Activated T-cell treated with anti-CD3 and anti-CD28 coated beads, Interleukin-2, amount 50 U/mL, for 24 hours (primary cell): Measurements from ENCODE around the gene DNASE2.
"Not testable (repeated sequence)": the region's sequence is repeated elsewhere in the genome, so short reads cannot be mapped to it uniquely, and the experiment has no call there.

Source experiments
- DNase-seq: peaks from one replicate; pipeline ENCODE4 v3.0.0-alpha.2; 2020
- H3K27ac Mint-ChIP-seq: 2 replicates; pipeline ENCODE4 v1.8.0; 2020; ENCODE audit warnings: mild to moderate bottlenecking, mixed read lengths
- H3K27me3 Mint-ChIP-seq: 2 replicates; pipeline ENCODE4 v1.8.0; 2020; ENCODE audit warnings: mixed read lengths
- H3K36me3 Mint-ChIP-seq: 2 replicates; pipeline ENCODE4 v1.8.0; 2020; ENCODE audit warnings: low read depth, mixed read lengths
- H3K4me1 Mint-ChIP-seq: 2 replicates; pipeline ENCODE4 v1.8.0; 2020; ENCODE audit warnings: low read depth, mixed read lengths
- H3K4me3 Mint-ChIP-seq: 2 replicates; pipeline ENCODE4 v1.8.0; 2020; ENCODE audit warnings: mild to moderate bottlenecking, moderate library complexity, mixed read lengths
- H3K9me3 Mint-ChIP-seq: 2 replicates; pipeline ENCODE4 v1.8.0; 2020; ENCODE audit warnings: mixed read lengths

The DNASE2 gene, protein sequence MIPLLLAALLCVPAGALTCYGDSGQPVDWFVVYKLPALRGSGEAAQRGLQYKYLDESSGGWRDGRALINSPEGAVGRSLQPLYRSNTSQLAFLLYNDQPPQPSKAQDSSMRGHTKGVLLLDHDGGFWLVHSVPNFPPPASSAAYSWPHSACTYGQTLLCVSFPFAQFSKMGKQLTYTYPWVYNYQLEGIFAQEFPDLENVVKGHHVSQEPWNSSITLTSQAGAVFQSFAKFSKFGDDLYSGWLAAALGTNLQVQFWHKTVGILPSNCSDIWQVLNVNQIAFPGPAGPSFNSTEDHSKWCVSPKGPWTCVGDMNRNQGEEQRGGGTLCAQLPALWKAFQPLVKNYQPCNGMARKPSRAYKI

DNA sequence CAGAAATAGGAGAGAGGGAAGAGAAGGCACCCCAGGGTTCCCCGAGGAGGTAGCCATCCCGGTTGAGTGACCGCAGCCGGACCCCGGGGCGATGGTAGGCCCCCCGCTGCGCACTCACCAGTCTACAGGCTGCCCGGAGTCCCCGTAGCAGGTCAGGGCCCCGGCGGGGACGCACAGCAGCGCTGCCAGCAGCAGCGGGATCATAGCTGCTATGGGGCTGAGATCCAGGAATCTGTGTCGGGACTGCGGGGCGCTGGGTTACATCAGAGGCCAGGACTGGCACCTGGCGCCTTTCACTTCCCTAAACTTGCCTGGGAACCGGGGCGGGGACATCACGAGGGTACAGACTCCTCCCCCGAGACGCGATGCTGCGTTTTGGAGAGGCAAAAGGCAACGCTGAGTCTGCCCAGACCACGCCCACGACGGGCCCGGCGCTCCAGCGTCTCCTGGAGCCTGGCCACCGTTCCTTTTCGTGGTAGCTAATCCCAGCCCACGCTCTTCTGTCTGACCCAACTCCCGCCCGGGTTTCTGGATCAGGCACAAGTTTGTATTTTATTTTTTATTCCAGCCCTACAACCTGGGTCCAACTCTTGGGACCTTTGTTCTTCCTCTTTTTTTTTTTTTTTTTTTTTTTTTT lies at the start of gene DNASE2:
Gene DNASE2, minus strand, starts transcription at position 278 of the 637 bp plus-strand sequence. Its CDS starts 74 bp downstream, at position 204.
- Mint-ChIP-seq H3K36me3 (peaks cover 19% of the 10 kb centered on the region), H3K4me3 (peak within 1 kb of the TSS; percentile 86), H3K27ac (peak within 1 kb of the TSS; percentile 90), H3K27me3 (no peaks in the 10 kb centered on the region), H3K9me3 (peaks cover 2% of the 10 kb centered on the region), H3K4me1 (peaks cover 31% of the 10 kb centered on the region)
- peak; percentile 91 for DNase-seq

DNA sequence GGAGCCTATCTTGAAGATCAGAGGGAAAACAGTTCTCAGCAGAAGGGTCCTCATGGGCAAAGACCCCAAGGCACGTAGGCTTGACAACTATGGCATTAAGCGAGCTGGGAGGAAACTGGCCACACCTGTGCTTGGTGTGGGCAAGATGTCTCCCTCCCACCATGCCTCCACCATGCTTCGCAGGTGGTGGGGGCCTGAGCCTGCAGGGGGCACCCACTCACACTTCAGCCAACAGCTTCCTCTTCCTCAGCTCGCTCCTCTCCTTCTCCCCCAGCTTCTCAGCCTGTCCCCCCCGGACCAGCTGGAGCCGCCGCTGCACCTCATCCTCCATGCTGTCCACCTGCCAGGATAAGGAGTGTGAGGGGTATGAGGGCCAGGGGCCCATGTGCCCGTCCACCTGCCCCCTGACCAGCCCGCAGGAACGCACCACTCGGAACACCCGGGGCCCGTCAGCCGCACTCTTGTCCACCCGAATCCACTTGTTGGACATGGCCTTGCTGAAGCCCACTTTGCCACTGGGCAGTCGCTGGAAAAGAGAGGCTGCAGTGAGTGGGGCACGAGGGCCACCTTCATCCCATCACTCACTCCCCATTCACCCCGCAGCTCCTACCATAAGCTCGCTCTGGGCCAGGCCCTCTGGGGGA lies 48.9 kb upstream of the DNASE2 start:
- Mint-ChIP-seq H3K36me3 (peaks cover 80% of the 10 kb centered on the region), H3K4me1 (peaks cover 29% of the 10 kb centered on the region)

DNA sequence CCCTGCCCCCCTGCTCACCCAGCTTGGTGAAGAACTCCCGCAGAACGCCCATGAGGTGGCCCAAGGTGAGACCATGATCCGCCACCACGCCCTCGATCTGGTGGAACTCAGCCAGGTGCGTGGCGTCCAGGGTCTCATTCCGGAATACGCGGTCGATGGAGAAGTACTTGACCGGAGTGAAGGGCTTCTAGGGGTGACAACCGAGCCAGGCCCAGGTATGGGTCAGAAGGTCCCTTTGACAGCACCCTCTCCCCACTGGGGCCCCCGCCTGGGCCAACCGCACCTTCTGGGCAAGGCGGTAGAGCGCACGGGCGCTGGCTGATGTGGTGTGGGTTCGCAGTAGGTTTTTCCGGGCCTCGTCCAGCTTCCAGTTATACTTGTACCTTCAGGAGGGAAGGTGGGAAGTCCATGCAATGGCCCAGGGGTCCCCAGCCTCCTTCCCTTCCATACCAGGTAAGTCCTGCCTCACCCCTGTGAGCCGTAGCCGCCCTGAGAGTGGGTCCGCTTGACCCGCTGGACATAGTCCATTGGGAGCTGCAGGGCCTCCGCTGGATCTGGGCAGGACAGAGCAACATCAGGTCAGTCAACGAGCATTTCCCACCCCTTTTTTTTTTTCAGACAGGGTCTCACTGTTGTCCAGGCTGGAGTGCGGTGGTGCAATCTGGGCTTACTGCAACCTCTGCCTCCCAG lies 43.5 kb upstream of the DNASE2 start:
- peaks cover 88% of the 10 kb centered on the region for H3K36me3 Mint-ChIP-seq

More for the DNA sequence above, 48.9 kb upstream of the DNASE2 start:
- H3K27me3 Mint-ChIP-seq: no peaks in the 10 kb centered on the region
- H3K27ac Mint-ChIP-seq: peak overlapping the region; percentile 6
- no peak for DNase-seq
- H3K9me3 Mint-ChIP-seq: no peaks in the 10 kb centered on the region
- H3K4me3 Mint-ChIP-seq: no peak overlapping the region

DNA sequence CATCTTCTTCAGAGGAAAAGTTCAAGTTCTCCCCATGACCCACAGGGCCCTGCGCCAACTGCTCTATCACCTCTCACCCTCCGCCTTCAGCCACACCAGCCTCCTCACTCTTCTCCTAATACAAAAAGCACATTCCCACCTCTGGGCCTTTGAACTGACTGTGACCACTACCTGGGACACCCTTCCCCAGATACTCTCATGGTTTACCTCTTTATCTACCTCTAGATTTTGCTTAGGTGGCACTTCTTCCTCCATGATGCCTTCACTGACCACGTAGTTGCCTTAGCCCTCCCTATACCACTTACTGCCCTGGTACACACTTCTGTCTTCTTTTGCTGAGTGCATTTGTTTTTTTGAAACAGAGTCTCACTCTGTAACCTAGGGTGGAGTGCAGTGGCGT lies 41.7 kb upstream of the DNASE2 start:
- Mint-ChIP-seq H3K9me3 (peaks cover 2% of the 10 kb centered on the region), H3K27ac (no peak overlapping the region), H3K27me3 (no peaks in the 10 kb centered on the region), H3K4me1 (peaks cover 16% of the 10 kb centered on the region), H3K4me3 (no peak overlapping the region), H3K36me3 (peaks cover 73% of the 10 kb centered on the region)
- no peak for DNase-seq

More for the DNA sequence above, 43.5 kb upstream of the DNASE2 start:
- DNase-seq: no peak
- peaks cover 5% of the 10 kb centered on the region for H3K4me1 Mint-ChIP-seq
- no peaks in the 10 kb centered on the region for H3K9me3 Mint-ChIP-seq
- H3K27ac Mint-ChIP-seq: no peak overlapping the region
- no peak overlapping the region for H3K4me3 Mint-ChIP-seq
- no peaks in the 10 kb centered on the region for H3K27me3 Mint-ChIP-seq

DNA sequence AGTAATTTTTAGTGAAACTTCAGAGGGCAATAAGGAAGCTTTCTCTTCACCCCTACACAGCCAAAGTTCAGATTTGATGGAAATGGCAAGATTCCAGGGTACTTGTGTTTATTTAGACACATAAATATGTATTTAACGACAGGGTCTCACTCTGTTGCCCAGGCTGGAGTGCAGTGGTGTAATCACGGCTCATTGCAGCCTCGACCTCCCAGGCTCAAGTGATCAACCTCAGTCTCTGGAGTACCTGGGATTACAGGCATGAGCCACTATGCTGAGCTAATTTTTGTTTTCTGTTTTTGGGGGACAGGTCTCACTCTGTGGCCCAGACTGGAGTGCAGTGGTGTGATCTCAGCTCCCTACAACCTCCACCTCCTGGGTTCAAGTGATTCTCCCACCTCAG lies 39.8 kb upstream of the DNASE2 start:
- peaks cover 16% of the 10 kb centered on the region for H3K4me1 Mint-ChIP-seq
- H3K27ac Mint-ChIP-seq: no peak overlapping the region
- no peak overlapping the region for H3K4me3 Mint-ChIP-seq
- H3K27me3 Mint-ChIP-seq: no peaks in the 10 kb centered on the region
- H3K9me3 Mint-ChIP-seq: peaks cover 2% of the 10 kb centered on the region
- H3K36me3 Mint-ChIP-seq: peaks cover 56% of the 10 kb centered on the region
- no peak for DNase-seq

DNA sequence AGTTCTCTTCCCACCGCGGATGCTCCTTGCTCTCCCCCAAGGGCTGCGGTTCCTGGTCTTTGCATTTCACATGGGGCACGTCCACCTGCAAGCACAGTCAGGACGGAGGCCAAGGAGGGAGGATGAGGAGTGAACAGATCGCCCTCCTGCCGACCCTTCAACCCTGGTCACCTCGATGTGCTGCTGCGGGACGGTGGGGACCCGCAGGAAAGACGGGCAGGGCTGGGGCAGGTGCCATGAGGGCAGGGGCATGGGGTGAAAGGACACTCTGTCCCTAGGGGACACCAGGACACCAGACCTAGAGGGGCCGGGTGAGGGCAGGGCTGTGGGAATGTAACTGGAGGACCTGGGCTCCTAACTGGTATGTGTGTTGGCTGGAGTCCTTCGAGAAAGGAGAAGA lies 37.0 kb upstream of the DNASE2 start:
- DNase-seq: no peak
- Mint-ChIP-seq H3K27me3 (no peaks in the 10 kb centered on the region), H3K27ac (peak overlapping the region; percentile 95), H3K4me3 (peak overlapping the region; percentile 51), H3K9me3 (peaks cover 2% of the 10 kb centered on the region), H3K4me1 (peaks cover 33% of the 10 kb centered on the region), H3K36me3 (peaks cover 28% of the 10 kb centered on the region)

DNA sequence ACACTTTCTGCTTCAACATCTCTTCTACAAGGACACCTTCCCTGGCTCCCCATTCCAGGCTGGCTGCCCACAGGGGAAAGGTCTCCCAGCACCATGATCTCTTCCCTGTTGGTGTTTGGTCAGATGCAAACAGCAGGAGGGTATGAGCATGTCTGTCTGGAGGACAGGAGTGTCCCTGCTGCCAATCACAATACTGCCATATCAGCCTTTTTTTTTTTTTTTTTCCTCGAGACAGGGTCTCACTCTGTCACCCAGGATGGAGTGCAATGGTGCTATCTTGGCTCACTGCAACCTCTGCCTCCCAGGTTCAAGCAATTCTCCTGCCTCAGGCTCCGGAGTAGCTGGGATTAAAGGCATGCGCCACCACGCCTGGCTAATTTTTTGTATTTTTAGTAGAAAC lies 34.6 kb upstream of the DNASE2 start:
- H3K4me3 Mint-ChIP-seq, H3K27me3 Mint-ChIP-seq, H3K9me3 Mint-ChIP-seq, H3K36me3 Mint-ChIP-seq, H3K27ac Mint-ChIP-seq, DNase-seq: not testable (repeated sequence)
- H3K4me1 Mint-ChIP-seq: peaks cover 35% of the 10 kb centered on the region

DNA sequence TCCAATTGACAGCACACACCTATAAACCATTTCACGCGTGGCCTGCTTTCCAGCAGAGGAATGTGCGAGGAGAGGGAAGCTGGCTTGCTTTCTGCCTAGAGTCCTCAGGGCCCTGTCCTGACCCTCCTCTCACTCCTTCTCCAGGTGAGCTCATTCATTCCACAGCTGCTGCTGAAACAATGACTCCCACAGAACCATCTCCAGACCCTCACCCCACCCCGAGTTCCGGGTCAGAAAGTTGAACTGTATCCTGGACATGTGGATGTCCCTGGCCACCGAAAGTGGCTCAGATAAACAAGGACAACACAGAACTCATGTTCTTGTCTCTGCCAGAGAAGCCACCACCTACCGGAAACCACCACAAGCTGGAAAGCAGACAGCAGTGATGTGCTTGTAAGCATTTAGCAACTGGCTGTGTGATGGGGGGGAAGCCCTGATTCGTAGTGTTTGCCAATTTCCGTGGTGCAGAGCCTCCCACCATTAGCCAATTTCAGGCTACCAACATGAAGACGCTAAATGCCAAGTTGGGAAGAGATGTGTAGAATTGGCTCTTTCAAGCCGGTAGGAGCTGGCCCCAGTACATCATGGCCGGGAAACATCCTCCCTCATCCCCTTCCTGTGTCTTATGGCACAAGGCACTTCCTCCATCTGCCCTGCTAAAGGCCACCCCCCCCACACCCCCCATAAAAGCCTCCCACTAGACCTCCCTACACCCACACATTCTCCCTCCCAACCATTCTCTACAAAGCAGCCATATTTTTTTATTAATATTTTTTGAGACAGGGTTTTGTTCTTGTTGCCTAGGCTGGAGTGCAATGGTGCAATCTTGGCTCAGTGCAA lies 32.8 kb upstream of the DNASE2 start:
- Mint-ChIP-seq H3K27me3 (no peaks in the 10 kb centered on the region), H3K27ac (peak overlapping the region; percentile 87), H3K36me3 (no peaks in the 10 kb centered on the region), H3K4me1 (peaks cover 26% of the 10 kb centered on the region), H3K4me3 (peak overlapping the region; percentile 15), H3K9me3 (peaks cover 2% of the 10 kb centered on the region)
- peak; percentile 60 for DNase-seq

DNA sequence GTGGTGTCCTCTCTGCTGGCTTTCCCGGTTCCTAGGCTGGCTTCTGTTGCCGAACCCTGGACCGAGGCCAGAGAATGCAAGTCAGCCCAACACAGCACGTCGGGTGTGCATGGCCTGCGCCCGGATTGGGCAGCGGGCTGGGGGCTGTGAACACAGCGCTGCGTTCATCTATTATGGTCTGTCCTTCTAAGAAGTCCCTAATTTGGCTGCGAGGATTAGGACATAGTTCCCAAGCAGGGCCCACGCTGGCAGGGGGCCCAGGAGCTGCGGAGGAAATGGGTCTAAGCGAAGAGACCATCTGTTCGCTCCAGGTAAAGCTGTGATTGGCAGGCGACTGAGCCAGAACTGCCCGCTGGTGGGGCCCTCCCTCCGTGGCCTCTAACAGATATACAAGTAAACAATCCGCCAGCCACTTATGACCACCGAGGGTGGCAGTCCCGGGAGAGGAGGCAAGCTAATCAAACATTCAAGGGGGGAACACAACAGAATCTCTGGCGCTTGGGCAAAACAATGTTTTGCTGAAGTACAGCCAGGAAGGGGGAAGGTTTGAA lies 31.8 kb upstream of the DNASE2 start:
- H3K9me3 Mint-ChIP-seq: no peaks in the 10 kb centered on the region
- DNase-seq: no peak
- H3K27me3 Mint-ChIP-seq: no peaks in the 10 kb centered on the region
- H3K4me1 Mint-ChIP-seq: peaks cover 20% of the 10 kb centered on the region
- no peaks in the 10 kb centered on the region for H3K36me3 Mint-ChIP-seq
- H3K4me3 Mint-ChIP-seq: no peak overlapping the region
- H3K27ac Mint-ChIP-seq: no peak overlapping the region

DNA sequence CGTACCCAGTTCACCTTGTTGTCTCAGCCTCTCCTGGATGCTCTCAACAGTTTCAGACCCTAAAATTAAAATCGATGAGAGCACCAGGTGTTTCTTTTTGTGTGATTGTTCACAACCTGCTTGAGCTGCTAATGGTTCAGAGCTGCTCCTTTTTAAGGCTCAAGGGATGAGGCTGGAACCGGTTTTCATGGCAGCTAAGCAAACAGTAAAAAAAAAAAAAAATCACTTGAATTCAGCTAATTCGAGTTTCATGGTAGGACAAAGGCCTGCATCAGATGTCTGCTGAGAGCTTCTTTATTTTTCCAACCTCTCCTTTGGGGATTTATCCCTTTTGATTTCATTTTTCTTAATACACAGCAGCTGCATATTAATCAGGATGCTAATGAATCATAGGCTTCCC lies 31.3 kb upstream of the DNASE2 start:
- no peaks in the 10 kb centered on the region for H3K27me3 Mint-ChIP-seq
- H3K9me3 Mint-ChIP-seq: no peaks in the 10 kb centered on the region
- no peaks in the 10 kb centered on the region for H3K36me3 Mint-ChIP-seq
- H3K4me3 Mint-ChIP-seq: no peak overlapping the region
- no peak overlapping the region for H3K27ac Mint-ChIP-seq
- peaks cover 20% of the 10 kb centered on the region for H3K4me1 Mint-ChIP-seq
- no peak for DNase-seq

DNA sequence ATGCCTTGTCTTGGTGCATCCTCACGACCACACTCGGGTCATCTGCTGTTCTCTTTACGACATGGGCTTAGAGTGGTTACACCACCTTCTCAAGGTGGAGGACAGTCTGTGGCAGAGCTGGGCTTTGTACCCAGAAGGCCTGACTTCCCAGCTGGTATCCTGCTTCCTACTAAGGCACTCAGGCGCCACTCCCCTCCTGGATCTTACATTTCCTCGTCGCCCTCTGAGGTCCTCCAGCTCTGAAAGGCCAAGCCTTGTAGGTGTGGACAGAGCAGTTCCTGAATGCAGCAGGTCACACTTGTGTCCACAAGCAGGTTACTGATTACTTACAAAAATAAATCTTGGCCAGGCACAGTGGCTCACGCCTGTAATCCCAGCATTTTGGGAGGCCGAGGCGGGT lies 25.9 kb upstream of the DNASE2 start:
- Mint-ChIP-seq H3K36me3 (peaks cover 22% of the 10 kb centered on the region), H3K4me3 (no peak overlapping the region), H3K4me1 (peaks cover 1% of the 10 kb centered on the region), H3K9me3 (no peaks in the 10 kb centered on the region), H3K27ac (no peak overlapping the region), H3K27me3 (no peaks in the 10 kb centered on the region)
- no peak for DNase-seq

DNA sequence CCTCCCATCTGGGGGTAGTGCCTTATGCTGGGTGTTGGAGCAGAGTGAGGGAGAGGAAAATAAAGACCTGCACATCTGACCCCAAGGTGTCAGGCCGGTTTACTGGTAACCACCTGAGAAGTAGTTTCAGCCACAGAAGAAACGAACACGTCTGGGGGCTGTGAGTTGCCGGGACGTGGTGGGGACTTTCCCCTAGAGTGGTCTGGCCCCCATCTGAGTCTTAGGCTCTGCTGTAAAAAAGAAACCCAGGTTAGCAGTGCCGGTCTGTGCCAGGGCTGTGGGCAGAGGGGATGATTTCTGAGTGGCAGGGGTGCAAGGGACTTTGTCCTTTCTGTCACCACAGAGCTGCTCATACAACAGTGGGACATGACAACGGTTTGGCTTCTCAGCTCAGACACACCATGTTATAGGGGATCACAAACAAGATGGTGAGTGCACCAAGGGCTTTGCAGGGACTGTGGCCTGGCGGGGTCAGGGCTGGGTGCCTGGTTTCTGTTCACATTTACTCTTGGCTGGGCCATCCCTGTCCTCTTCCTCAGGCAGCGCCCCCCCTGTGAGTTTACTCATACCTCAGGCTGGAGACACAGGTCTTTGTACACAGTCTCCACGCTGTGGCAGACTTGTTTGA lies 18.8 kb upstream of the DNASE2 start:
- H3K4me1 Mint-ChIP-seq: peaks cover 13% of the 10 kb centered on the region

DNA sequence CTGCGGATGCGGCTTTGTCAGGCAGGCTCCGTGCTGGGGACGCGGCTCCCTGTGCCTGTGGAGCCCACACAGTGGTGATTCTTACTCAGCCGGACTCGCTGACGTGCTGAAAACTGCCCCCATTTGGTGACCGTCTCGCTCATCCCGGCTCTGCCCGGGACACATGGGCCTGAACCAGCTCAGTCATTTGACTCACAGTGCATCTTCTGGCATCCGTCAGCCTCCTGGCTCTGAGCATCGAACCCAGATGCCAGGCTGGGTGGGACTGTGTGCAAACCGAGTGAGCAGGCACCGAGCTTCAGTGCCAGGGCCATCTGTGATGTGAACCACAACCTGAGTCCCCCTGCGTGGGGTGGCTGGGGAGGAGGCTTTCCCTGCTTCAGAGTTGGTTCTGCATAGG lies 15.2 kb upstream of the DNASE2 start:
- H3K27ac Mint-ChIP-seq: no peak overlapping the region
- H3K36me3 Mint-ChIP-seq: peaks cover 82% of the 10 kb centered on the region
- DNase-seq: no peak
- no peaks in the 10 kb centered on the region for H3K27me3 Mint-ChIP-seq
- H3K4me3 Mint-ChIP-seq: no peak overlapping the region
- H3K4me1 Mint-ChIP-seq: peaks cover 25% of the 10 kb centered on the region
- no peaks in the 10 kb centered on the region for H3K9me3 Mint-ChIP-seq

More for the DNA sequence above, 18.8 kb upstream of the DNASE2 start:
- H3K4me3 Mint-ChIP-seq: no peak overlapping the region
- H3K27ac Mint-ChIP-seq: peak overlapping the region; percentile 80
- DNase-seq: no peak
- no peaks in the 10 kb centered on the region for H3K9me3 Mint-ChIP-seq
- H3K27me3 Mint-ChIP-seq: no peaks in the 10 kb centered on the region
- peaks cover 70% of the 10 kb centered on the region for H3K36me3 Mint-ChIP-seq
